ENCODE data around the gene PXMP2.

DNA sequence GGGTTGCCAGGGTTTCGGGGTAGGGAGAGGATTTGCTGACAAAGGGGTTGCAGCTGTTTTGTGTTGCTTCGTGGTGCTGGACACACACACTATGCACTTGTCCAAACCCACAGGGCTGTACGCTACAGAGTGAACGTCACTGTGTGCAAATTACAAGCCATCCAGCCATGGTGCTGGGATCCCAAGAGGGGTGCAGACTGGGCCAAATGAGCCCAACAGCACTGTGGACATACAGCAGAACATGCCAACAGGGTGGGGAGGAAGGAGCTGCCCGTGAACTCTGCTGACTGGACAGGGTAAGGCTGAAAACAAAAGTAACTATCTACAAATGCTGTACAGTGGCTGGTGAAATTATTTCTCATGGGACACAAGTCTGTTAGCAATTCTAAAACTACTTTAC is 25.4 kb upstream of the PXMP2 start:
- TF ChIP-seq EZH2 (IDR thresholded peaks at IDR 0.05; ENCODE audit: low read depth, low read length, severe bottlenecking) = no peak
- TF ChIP-seq, protein P1, sequence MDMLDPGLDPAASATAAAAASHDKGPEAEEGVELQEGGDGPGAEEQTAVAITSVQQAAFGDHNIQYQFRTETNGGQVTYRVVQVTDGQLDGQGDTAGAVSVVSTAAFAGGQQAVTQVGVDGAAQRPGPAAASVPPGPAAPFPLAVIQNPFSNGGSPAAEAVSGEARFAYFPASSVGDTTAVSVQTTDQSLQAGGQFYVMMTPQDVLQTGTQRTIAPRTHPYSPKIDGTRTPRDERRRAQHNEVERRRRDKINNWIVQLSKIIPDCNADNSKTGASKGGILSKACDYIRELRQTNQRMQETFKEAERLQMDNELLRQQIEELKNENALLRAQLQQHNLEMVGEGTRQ (IDR thresholded peaks at IDR 0.05; ENCODE audit: low read length) = no peak
- TF ChIP-seq POLR2A (IDR thresholded peaks at IDR 0.05; ENCODE audit: control extremely low read depth in 1 of 2, low read depth in 2 of 2, low read length in 2 of 2) = no peak
- no peak for TF ChIP-seq JUND (IDR thresholded peaks at IDR 0.05; ENCODE audit: low read length)
- TF ChIP-seq PHF8 (conservative IDR thresholded peaks at IDR 0.05; ENCODE audit: low read depth, low read length) = no peak
- TF ChIP-seq JUN (IDR thresholded peaks at IDR 0.05; ENCODE audit: low read depth, low read length) = no peak
- TF ChIP-seq CTCF (IDR thresholded peaks at IDR 0.05; ENCODE audit: control extremely low read depth in 1 of 3, insufficient read depth in 1 of 3, low read depth in 1 of 3, low read length in 3 of 3) = no peak
